Measurements from ENCODE around the gene NPHP4.

- TF ChIP-seq, protein P1, sequence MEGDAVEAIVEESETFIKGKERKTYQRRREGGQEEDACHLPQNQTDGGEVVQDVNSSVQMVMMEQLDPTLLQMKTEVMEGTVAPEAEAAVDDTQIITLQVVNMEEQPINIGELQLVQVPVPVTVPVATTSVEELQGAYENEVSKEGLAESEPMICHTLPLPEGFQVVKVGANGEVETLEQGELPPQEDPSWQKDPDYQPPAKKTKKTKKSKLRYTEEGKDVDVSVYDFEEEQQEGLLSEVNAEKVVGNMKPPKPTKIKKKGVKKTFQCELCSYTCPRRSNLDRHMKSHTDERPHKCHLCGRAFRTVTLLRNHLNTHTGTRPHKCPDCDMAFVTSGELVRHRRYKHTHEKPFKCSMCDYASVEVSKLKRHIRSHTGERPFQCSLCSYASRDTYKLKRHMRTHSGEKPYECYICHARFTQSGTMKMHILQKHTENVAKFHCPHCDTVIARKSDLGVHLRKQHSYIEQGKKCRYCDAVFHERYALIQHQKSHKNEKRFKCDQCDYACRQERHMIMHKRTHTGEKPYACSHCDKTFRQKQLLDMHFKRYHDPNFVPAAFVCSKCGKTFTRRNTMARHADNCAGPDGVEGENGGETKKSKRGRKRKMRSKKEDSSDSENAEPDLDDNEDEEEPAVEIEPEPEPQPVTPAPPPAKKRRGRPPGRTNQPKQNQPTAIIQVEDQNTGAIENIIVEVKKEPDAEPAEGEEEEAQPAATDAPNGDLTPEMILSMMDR (IDR thresholded peaks at IDR 0.05; ENCODE audit: low read length) = no peak
- TF ChIP-seq EZH2 (IDR thresholded peaks at IDR 0.05; ENCODE audit: borderline replicate concordance, low read length) = no peak
These were observed 71.1 kb downstream of the NPHP4 start for GRCh38 chr1:5921129-5921528.

All from OCI-LY1 (cell line).